ENCODE results near the gene RABGAP1L.

DNA sequence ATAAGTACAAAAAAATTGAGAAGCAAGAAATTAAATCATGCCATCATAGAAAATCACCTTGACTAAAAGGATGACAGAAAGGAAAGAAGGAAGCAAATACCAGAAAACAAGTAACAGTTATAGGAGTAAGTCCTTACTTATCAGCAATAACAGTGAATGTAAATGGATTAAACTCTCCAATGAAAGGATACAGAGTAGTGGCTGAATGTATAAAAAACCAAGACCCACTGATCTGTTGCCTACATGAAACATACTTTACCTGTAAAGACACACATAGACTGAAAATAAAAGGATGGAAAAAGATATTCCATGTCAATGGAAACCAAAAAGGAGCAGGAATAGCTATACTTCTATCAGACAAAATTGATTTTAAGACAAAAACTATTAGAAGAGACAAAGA, 52.2 kb downstream of the RABGAP1L start:
- no peak for TF ChIP-seq POLR2A (IDR thresholded peaks at IDR 0.05)
- TF ChIP-seq, protein P1, sequence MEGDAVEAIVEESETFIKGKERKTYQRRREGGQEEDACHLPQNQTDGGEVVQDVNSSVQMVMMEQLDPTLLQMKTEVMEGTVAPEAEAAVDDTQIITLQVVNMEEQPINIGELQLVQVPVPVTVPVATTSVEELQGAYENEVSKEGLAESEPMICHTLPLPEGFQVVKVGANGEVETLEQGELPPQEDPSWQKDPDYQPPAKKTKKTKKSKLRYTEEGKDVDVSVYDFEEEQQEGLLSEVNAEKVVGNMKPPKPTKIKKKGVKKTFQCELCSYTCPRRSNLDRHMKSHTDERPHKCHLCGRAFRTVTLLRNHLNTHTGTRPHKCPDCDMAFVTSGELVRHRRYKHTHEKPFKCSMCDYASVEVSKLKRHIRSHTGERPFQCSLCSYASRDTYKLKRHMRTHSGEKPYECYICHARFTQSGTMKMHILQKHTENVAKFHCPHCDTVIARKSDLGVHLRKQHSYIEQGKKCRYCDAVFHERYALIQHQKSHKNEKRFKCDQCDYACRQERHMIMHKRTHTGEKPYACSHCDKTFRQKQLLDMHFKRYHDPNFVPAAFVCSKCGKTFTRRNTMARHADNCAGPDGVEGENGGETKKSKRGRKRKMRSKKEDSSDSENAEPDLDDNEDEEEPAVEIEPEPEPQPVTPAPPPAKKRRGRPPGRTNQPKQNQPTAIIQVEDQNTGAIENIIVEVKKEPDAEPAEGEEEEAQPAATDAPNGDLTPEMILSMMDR (IDR thresholded peaks at IDR 0.05) = no peak
- TF ChIP-seq POLR2AphosphoS5 (IDR thresholded peaks at IDR 0.05) = no peak
- no peak for TF ChIP-seq EP300 (IDR thresholded peaks at IDR 0.05)

Measured in gastroesophageal sphincter (tissue), 3 donors.